Kidney (tissue), 14 donors: ENCODE results near the gene EFHC2. TPM values are rescaled to one million over a fixed set of nuclear protein-coding genes. Genes with fewer than 3 reads are reported as not detected.

Source experiments
- DNase-seq, 5 donors: peaks; one replicate each; pipeline ENCODE4 v3.0.0-alpha.2; 2013 to 2020
- FAIRE-seq: peaks from 2 replicates; lab custom pipeline; 2012; peaks lifted over from hg19 to GRCh38; lab: Jason Lieb, UNC
- H3K27ac ChIP-seq, 2 donors: one replicate each; pipeline ENCODE4 v1.7.0; 2013; ENCODE audit warnings: low read depth in 2 of 2, low read length in 2 of 2, inconsistent platforms in 1 of 2
- H3K27me3 ChIP-seq: one replicate; pipeline ENCODE4 v1.7.1; 2013; ENCODE audit warnings: low read length, inconsistent platforms; ENCODE audit not compliant: control insufficient read depth, insufficient read depth
- H3K36me3 ChIP-seq, 3 donors: one replicate each; pipeline versions ENCODE4 v1.7.0 to v1.7.1; 2013; ENCODE audit warnings: low read length in 3 of 3, control low read depth in 1 of 3, inconsistent platforms in 1 of 3; ENCODE audit not compliant: insufficient read depth in 3 of 3, control insufficient read depth in 2 of 3
- H3K4me1 ChIP-seq, 3 donors: one replicate each; pipeline versions ENCODE4 v1.7.0 to v1.7.1; 2013; ENCODE audit warnings: low read length in 3 of 3, inconsistent platforms in 1 of 3, low read depth in 1 of 3; ENCODE audit not compliant: control insufficient read depth in 2 of 3, insufficient read depth in 2 of 3
- H3K4me3 ChIP-seq, 3 donors: one replicate each; pipeline versions ENCODE4 v1.7.0 to v1.8.1; 2013; ENCODE audit warnings: low read length in 3 of 3, control low read depth in 1 of 3, inconsistent platforms in 1 of 3
- H3K9ac ChIP-seq, 3 donors: one replicate each; pipeline versions ENCODE4 v1.7.0 to v1.7.1; 2013; ENCODE audit warnings: low read length in 3 of 3, control low read depth in 1 of 3, inconsistent platforms in 1 of 3
- H3K9me3 ChIP-seq, 3 donors: one replicate each; pipeline versions ENCODE4 v1.7.0 to v1.7.1; 2013; ENCODE audit warnings: low read length in 3 of 3, control low read depth in 1 of 3, inconsistent platforms in 1 of 3; ENCODE audit not compliant: control insufficient read depth in 2 of 3, insufficient read depth in 1 of 3
- intact Hi-C: fragments of 100-400 bp; cut with DNase I; formaldehyde crosslinking; loops from one replicate; pipeline ENCODE4 v1.11.1; 2022
- polyA plus RNA-seq: library from polyadenylated mRNA; stranded (reverse); fragments of 350-450 nt; fragmentation: Illumina TruSeq; extraction: RNeasy Lipid Tissue Mini Kit (QIAGEN cat#74804); gene quantifications from one replicate; pipeline ENCODE4 v1.2.3, GENCODE V29; 2014; ENCODE audit warnings: low read depth, low replicate concordance; ENCODE audit not compliant: insufficient read depth
- total RNA-seq: library from RNA; stranded (reverse); fragmentation: NEBNext Ultra II Directional; extraction: Animal tissue kit (Norgen Biotek cat#: 25700); gene quantifications from one replicate; pipeline ENCODE4 v1.2.1, GENCODE V29; 2021
- TF ChIP-seq, protein P1 (sequence below): IDR thresholded peaks from 3 replicates; pipeline ENCODE4 v1.5.1; 2012; ENCODE audit warnings: mild to moderate bottlenecking, moderate library complexity, borderline replicate concordance; ENCODE audit not compliant: insufficient read depth; ENCODE audit errors: extremely low read depth
- donor health status: control.
- donor health status: control.
- donor health status: control.
- donor health status: control.
- donor health status: control.
- donor health status: DM: yes; HTN: yes; CAD: no.
- donor health status: Normal renal cell carcinoma (clear cell type).

Gene EFHC2
- total and polyA plus RNA-seq, 2 donors from 2014 or later = 1.6 to 6.4 TPM

DNA sequence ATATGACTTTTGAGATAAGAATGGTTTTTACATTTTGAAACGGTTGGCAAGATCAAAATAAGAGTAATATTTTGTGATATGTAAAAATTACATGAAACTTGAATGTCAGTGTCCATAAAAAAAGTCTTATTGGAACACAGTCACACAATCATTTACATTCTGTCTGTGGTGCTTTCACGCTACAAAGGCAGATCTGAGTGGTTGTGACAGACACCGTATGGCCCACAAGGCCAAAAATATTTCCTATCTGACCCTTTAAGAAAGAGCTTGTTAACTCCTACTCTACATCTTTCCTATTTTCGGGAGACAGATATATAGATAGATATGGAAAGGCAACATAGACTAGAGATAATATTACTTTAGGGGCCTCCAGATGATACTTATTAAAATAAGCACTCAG, 101.9 kb downstream of the EFHC2 start:
- Histone ChIP-seq H3K4me3 (no peak overlapping the region), H3K9ac (no peak overlapping the region), H3K27ac (no peak overlapping the region), H3K4me1 (no peaks in the 10 kb centered on the region), H3K27me3 (no peaks in the 10 kb centered on the region), H3K36me3 (no peaks in the 10 kb centered on the region), H3K9me3 (no peaks in the 10 kb centered on the region)
- TF ChIP-seq, protein P1, sequence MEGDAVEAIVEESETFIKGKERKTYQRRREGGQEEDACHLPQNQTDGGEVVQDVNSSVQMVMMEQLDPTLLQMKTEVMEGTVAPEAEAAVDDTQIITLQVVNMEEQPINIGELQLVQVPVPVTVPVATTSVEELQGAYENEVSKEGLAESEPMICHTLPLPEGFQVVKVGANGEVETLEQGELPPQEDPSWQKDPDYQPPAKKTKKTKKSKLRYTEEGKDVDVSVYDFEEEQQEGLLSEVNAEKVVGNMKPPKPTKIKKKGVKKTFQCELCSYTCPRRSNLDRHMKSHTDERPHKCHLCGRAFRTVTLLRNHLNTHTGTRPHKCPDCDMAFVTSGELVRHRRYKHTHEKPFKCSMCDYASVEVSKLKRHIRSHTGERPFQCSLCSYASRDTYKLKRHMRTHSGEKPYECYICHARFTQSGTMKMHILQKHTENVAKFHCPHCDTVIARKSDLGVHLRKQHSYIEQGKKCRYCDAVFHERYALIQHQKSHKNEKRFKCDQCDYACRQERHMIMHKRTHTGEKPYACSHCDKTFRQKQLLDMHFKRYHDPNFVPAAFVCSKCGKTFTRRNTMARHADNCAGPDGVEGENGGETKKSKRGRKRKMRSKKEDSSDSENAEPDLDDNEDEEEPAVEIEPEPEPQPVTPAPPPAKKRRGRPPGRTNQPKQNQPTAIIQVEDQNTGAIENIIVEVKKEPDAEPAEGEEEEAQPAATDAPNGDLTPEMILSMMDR = no peak
- intact Hi-C loops = no loop called here
- DNase-seq (no peak), FAIRE-seq (no peak)

- FAIRE-seq = no peak
These were observed 103.4 kb downstream of the EFHC2 start for GRCh38 chrX:44240036-44240435.

GRCh38 chrX:44239036-44239435, 104.4 kb downstream of the EFHC2 start:
- DNase-seq = no peak
- H3K27ac ChIP-seq = no peak overlapping the region
- no peaks in the 10 kb centered on the region for H3K36me3 ChIP-seq
- no peaks in the 10 kb centered on the region for H3K27me3 ChIP-seq
- H3K4me3 ChIP-seq = no peak overlapping the region
- H3K9ac ChIP-seq = no peak overlapping the region
- H3K4me1 ChIP-seq = no peaks in the 10 kb centered on the region
- TF ChIP-seq, protein P1 = no peak
- no peak for FAIRE-seq
- no peaks in the 10 kb centered on the region for H3K9me3 ChIP-seq
- intact Hi-C loops = no loop called here

More at GRCh38 chrX:44240036-44240435, 103.4 kb downstream of the EFHC2 start:
- no peak for DNase-seq
- no peak overlapping the region for H3K4me3 ChIP-seq
- intact Hi-C loops = no loop called here
- no peak overlapping the region for H3K9ac ChIP-seq
- H3K9me3 ChIP-seq = no peaks in the 10 kb centered on the region
- H3K4me1 ChIP-seq = no peaks in the 10 kb centered on the region
- H3K27ac ChIP-seq = no peak overlapping the region
- no peaks in the 10 kb centered on the region for H3K27me3 ChIP-seq
- TF ChIP-seq, protein P1 = no peak
- H3K36me3 ChIP-seq = no peaks in the 10 kb centered on the region

- FAIRE-seq (no peak), DNase-seq (no peak)
- H3K9me3 ChIP-seq = no peaks in the 10 kb centered on the region
- intact Hi-C loops = no loop called here
- no peak overlapping the region for H3K9ac ChIP-seq
- no peaks in the 10 kb centered on the region for H3K27me3 ChIP-seq
- TF ChIP-seq, protein P1 = no peak
- no peaks in the 10 kb centered on the region for H3K36me3 ChIP-seq
- H3K4me1 ChIP-seq = no peaks in the 10 kb centered on the region
- no peak overlapping the region for H3K27ac ChIP-seq
- no peak overlapping the region for H3K4me3 ChIP-seq
These were observed 107.9 kb downstream of the EFHC2 start for GRCh38 chrX:44235534-44235933.
